Neural progenitor cell (in vitro differentiated cells): Measurements from ENCODE around the gene TADA2B.

ENCODE experiments used
- EZH2 ChIP-seq: fragments of 200-600 bp; sonication (generic); IDR thresholded peaks from 2 replicates; pipeline ENCODE4 v1.6.1; 2017; ENCODE audit warnings: antibody characterized with exemption, mild to moderate bottlenecking, moderate library complexity
- EZH2phosphoT487 ChIP-seq: fragments of 200-600 bp; sonication (generic); IDR thresholded peaks from 2 replicates; pipeline ENCODE4 v1.6.1; 2017; ENCODE audit warnings: antibody characterized with exemption
- TF ChIP-seq, protein P1 (sequence below): fragments of 200-600 bp; sonication (generic); IDR thresholded peaks from 2 replicates; pipeline ENCODE4 v1.5.1; 2017; ENCODE audit warnings: antibody characterized with exemption, mild to moderate bottlenecking

- TF ChIP-seq, protein P1, sequence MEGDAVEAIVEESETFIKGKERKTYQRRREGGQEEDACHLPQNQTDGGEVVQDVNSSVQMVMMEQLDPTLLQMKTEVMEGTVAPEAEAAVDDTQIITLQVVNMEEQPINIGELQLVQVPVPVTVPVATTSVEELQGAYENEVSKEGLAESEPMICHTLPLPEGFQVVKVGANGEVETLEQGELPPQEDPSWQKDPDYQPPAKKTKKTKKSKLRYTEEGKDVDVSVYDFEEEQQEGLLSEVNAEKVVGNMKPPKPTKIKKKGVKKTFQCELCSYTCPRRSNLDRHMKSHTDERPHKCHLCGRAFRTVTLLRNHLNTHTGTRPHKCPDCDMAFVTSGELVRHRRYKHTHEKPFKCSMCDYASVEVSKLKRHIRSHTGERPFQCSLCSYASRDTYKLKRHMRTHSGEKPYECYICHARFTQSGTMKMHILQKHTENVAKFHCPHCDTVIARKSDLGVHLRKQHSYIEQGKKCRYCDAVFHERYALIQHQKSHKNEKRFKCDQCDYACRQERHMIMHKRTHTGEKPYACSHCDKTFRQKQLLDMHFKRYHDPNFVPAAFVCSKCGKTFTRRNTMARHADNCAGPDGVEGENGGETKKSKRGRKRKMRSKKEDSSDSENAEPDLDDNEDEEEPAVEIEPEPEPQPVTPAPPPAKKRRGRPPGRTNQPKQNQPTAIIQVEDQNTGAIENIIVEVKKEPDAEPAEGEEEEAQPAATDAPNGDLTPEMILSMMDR: no peak
- TF ChIP-seq EZH2phosphoT487 (no peak), EZH2 (no peak)
Observed at GRCh38 chr4:7000421-7001176, 42.6 kb upstream of the TADA2B start.
